Choroid plexus epithelial cell (primary cell): Measurements from ENCODE around the gene MOB3B.

Experiments used
- DNase-seq: peaks from one replicate; pipeline ENCODE4 v3.0.0-alpha.2; 2010; ENCODE audit warnings: low read depth
- H3K4me3 ChIP-seq: 2 replicates; pipeline ENCODE4 v1.5.1; 2011; ENCODE audit warnings: low read depth, mild to moderate bottlenecking, control low read depth, low read length, moderate library complexity
- TF ChIP-seq, protein P1 (sequence below): conservative IDR thresholded peaks from 2 replicates; pipeline ENCODE4 v1.5.1; 2011; ENCODE audit warnings: low read depth, mild to moderate bottlenecking, control low read depth, inconsistent platforms, low read length, moderate library complexity

Gene MOB3B

DNA sequence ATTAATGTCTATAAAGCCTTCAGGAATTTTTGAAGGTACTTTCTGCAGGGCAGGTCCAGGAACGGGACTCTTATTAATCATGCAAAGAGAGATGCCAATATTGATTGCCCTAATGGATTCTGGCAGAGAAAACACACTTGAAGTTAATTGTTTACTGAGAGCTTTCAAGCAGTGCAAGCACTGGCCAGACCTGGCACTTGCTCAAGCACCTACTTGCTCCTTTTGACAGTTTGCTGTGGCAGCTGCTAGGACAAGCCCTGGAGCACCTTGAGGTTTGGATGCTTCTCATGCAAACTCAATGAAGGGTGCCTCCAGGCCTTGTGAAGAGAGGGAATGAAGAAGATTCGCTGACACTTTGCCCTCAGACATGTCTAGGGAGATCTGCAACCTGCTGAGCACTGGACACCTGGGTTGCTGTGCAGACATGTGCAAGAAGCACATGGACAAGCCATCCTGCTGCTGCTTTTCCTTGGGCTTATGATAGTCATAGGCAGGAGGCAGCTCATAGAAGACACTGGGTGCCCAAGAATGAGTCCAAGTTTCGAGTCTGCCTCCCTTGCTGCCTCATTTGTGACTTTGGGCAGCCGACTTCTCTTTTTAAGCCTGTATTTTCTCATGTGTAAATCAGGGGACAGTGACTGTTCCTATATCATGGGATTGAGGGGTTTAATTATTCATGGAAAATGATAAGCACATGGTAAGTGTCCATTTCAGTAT lies 143.8 kb downstream of the MOB3B start:
- TF ChIP-seq, protein P1, sequence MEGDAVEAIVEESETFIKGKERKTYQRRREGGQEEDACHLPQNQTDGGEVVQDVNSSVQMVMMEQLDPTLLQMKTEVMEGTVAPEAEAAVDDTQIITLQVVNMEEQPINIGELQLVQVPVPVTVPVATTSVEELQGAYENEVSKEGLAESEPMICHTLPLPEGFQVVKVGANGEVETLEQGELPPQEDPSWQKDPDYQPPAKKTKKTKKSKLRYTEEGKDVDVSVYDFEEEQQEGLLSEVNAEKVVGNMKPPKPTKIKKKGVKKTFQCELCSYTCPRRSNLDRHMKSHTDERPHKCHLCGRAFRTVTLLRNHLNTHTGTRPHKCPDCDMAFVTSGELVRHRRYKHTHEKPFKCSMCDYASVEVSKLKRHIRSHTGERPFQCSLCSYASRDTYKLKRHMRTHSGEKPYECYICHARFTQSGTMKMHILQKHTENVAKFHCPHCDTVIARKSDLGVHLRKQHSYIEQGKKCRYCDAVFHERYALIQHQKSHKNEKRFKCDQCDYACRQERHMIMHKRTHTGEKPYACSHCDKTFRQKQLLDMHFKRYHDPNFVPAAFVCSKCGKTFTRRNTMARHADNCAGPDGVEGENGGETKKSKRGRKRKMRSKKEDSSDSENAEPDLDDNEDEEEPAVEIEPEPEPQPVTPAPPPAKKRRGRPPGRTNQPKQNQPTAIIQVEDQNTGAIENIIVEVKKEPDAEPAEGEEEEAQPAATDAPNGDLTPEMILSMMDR, result no peak
- DNase-seq, result no peak
- H3K4me3 ChIP-seq, result no peak overlapping the region

DNA sequence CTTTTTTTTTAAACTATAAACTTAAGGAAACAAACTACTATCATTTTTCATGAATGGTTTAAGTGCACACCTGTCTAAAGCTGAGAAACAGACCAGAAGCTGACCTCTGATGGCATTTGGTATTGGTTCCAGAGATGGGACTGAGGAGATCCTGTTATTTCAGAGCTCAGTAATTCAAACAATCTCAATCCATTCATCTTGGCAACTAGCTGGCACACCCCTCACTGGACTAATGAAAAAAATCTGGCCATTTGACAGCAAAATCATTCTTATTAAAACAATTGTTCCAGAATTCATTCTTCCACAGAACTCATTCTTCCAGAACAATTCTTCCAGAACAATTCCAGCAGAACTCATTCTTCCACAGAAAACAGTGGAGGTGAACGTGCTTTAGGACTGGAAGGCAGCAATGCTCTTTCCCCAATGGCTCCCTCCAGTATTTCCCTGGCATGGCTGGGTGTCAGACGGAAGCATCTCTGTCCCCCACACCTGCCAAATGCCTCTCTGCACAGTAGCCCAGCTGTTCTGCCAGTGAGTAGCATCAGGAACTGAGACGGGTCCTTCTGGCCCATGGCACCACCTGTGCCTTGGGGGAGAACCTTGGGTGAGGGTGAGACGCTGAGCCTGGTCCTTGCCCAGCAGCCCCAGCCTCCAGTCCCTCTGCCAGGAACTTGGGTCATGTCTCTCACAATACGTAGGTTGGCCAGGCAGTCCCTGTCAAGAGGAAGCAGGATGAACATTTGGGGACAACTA lies 145.2 kb downstream of the MOB3B start:
- TF ChIP-seq, protein P1, result no peak
- no peak for DNase-seq
- no peak overlapping the region for H3K4me3 ChIP-seq

DNA sequence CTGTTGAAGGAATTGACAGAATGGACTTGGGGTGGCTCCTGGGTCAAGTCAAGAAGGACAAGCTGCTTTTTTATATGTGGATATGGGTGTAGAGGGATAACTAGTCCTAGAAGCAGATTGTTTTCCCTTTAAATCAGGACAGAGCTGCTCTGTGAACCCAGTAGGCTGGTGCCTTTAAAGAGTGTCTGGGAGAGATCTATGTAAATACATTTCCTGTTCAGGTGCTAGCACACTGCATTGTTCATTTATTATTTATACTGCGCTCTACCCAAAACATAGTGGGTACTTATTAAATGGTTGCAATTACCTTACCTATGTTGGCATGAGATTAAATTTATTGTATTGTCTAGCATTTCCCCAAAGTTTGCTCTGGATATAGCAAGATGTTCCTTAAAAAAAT lies 146.1 kb downstream of the MOB3B start:
- TF ChIP-seq, protein P1, result no peak
- no peak overlapping the region for H3K4me3 ChIP-seq
- DNase-seq, result no peak

DNA sequence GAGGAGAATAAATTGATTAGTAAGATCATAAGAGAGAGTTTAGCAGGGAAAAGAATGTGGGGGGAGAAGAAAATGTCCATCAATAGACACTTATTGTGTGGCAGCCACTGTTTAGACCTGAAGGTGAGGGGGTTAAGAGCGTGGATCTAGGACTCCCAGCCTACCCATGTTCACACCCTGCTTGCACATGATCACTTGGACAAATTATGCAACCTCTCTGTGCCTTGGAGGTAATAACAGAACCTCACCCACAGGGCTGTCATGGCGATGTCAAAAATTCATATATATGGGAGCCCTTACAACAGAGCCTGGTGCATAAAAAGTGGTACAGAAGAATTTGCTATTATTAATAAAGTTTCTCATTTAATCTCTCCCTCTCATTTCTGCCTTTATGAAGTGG lies 146.6 kb downstream of the MOB3B start:
- DNase-seq, result no peak
- TF ChIP-seq, protein P1, result no peak
- no peak overlapping the region for H3K4me3 ChIP-seq

DNA sequence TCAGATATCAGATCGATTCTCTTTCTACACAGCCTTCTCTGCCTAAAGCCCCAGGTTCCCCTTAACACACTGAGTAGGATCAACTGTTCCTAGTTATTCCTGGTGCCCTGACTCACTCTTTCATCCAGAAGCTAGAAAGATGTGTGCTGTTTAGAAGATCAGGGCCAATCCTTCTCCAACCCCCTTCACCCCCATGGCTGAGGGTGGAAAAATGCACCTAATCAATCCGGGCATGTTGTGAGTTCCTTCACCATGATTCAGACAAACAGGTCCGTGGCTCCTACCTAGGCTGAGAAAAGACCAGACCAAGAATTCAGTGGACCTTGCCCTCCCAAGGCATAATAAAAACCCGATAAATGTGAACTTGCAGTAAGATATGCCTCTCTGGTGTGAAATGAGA lies 147.3 kb downstream of the MOB3B start:
- TF ChIP-seq, protein P1, result no peak
- no peak for DNase-seq
- no peak overlapping the region for H3K4me3 ChIP-seq

DNA sequence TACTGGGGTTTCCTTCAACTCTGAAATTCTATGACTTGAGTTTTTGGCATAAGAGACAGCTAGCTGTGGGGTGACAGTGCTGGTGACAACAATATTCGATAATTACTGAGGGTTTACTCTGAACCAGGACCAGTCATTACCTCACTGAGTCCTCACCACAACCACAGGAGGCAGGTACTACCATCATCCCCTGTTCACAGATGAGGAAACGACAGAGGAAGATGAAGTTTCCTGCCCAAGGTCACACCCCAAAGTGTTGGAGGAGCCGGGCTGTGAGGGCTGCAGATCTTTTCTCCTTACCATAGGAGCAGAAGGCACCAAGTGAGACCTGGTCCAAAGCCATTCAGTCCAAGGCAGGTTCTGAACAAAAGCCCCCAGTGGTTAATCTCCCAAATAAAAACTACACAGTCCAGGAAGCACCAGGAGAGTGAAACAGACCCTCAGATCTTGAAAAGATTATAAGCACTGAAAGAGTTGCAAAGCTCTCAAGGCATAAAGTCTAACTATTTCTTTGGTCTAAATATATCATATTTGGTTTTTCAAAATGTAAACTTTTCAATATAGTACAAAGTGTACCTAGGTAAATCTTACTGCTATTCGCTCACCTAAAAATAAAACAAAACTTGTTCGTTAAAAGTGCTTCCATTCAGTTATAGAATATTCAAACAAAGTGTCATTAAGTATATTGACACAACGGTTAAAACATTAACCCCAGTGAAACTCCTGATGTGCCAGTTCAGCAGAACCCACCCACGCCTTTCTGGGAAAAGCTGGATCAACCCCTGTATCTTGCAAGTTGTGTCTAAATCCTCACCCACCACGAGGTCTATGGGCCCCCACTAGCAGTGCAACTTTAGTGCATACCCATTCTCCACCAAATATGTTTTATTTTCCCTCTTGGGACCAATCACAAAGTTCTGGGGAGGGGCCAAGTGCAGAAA lies 150.0 kb downstream of the MOB3B start:
- TF ChIP-seq, protein P1, result no peak
- H3K4me3 ChIP-seq, result no peak overlapping the region
- DNase-seq, result no peak
